Esophagus muscularis mucosa (tissue), 4 donors: ENCODE measurements around the gene NAPB. TPM values are rescaled to one million over a fixed set of nuclear protein-coding genes. Genes with fewer than 3 reads are reported as not detected.

Experiments
- DNase-seq: peaks from one replicate; pipeline ENCODE4 v3.0.0-alpha.2; 2017; ENCODE audit errors: extremely low spot score
- H3K27ac ChIP-seq, 4 donors: fragments of 200-600 bp; sonication (generic); replicated peaks in 1 of 4; 1 replicate in 3 of 4; 2 replicates in 1 of 4; pipeline ENCODE4 v1.5.1; 2016 to 2019; ENCODE audit warnings: mild to moderate bottlenecking in 1 of 4
- H3K27me3 ChIP-seq, 4 donors: fragments of 200-600 bp; sonication (generic); one replicate each; pipeline versions ENCODE4 v1.5.1 to v1.6.0; 2016 to 2019
- H3K36me3 ChIP-seq, 4 donors: fragments of 200-600 bp; sonication (generic); one replicate each; pipeline ENCODE4 v1.5.1; 2016 to 2019
- H3K4me1 ChIP-seq, 4 donors: fragments of 200-600 bp; sonication (generic); one replicate each; pipeline ENCODE4 v1.5.1; 2016 to 2019
- H3K4me3 ChIP-seq, 4 donors: fragments of 200-600 bp; sonication (generic); 1 replicate in 2 of 4; 2 replicates in 2 of 4; pipeline ENCODE4 v1.5.1; 2016 to 2019; ENCODE audit warnings: mild to moderate bottlenecking in 4 of 4, moderate library complexity in 1 of 4
- H3K9me3 ChIP-seq, 4 donors: fragments of 200-600 bp; sonication (generic); 1 replicate in 3 of 4; 2 replicates in 1 of 4; pipeline ENCODE4 v1.5.1; 2016 to 2019
- EP300 ChIP-seq: sonication (generic); formaldehyde crosslinking; IDR thresholded peaks from one replicate; pipeline ENCODE4 v1.6.1; 2017; ENCODE audit warnings: antibody characterized with exemption
- POLR2A ChIP-seq: fragments of 450-650 bp; IDR thresholded peaks from one replicate; pipeline ENCODE4 v1.6.1; 2017; ENCODE audit warnings: antibody characterized with exemption, moderate library complexity, mild to moderate bottlenecking, low read depth
- POLR2AphosphoS5 ChIP-seq, 2 donors: sonication (generic); formaldehyde crosslinking; IDR thresholded peaks; one replicate each; pipeline ENCODE4 v1.6.1; 2017; ENCODE audit warnings: antibody characterized with exemption in 2 of 2
- WGBS: methylation state at CpG from one replicate; pipeline ENCODE4 v1.1.5; 2018; 5-methylcytosine and 5-hydroxymethylcytosine counted together
- intact Hi-C: fragments of 100-400 bp; cut with DNase I; formaldehyde crosslinking; loops from one replicate; pipeline ENCODE4 v1.15.1; 2023
- total RNA-seq, 4 donors: library from RNA; depleted of rRNA; stranded (reverse); fragments of >200 nt; gene quantifications; one replicate each; pipeline versions ENCODE4 v1.1.0 to v1.2.1, GENCODE V29; 2016
- TF ChIP-seq, protein P1 (sequence below), 3 experiments: fragments of 200-600 bp in 2 of 3; fragments of 450-650 bp in 1 of 3; sonication (generic) in 2 of 3; IDR thresholded peaks; one replicate each; pipeline ENCODE4 v1.5.1; 2017 to 2019; ENCODE audit warnings: antibody characterized with exemption in 3 of 3, mild to moderate bottlenecking in 2 of 3, moderate library complexity in 1 of 3

NAPB gene
- total RNA-seq, 4 donors from 2014 or later = 13.7 to 18.7 (median 15.2) TPM

GRCh38 chr20:23436681-23437080 lies 15.4 kb upstream of the NAPB start:
- Histone ChIP-seq H3K36me3 (no peaks in the 10 kb centered on the region), H3K4me1 (peaks cover 0 to 21% (median 0%) of the 10 kb centered on the region in 4 donors), H3K27ac (peak overlapping the region in 1 of 4 donors; percentile 22), H3K9me3 (no peaks in the 10 kb centered on the region), H3K27me3 (no peaks in the 10 kb centered on the region), H3K4me3 (no peak overlapping the region)
- intact Hi-C loops = no loop called here
- 62% methylated on average over 3 of the region's 3 CpGs for WGBS
- TF ChIP-seq POLR2AphosphoS5 (IDR thresholded peaks at IDR 0.05) = no peak
- TF ChIP-seq EP300 = no peak
- no peak for TF ChIP-seq POLR2A
- TF ChIP-seq, protein P1, sequence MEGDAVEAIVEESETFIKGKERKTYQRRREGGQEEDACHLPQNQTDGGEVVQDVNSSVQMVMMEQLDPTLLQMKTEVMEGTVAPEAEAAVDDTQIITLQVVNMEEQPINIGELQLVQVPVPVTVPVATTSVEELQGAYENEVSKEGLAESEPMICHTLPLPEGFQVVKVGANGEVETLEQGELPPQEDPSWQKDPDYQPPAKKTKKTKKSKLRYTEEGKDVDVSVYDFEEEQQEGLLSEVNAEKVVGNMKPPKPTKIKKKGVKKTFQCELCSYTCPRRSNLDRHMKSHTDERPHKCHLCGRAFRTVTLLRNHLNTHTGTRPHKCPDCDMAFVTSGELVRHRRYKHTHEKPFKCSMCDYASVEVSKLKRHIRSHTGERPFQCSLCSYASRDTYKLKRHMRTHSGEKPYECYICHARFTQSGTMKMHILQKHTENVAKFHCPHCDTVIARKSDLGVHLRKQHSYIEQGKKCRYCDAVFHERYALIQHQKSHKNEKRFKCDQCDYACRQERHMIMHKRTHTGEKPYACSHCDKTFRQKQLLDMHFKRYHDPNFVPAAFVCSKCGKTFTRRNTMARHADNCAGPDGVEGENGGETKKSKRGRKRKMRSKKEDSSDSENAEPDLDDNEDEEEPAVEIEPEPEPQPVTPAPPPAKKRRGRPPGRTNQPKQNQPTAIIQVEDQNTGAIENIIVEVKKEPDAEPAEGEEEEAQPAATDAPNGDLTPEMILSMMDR (IDR thresholded peaks at IDR 0.05) = no peak
- DNase-seq = no peak

GRCh38 chr20:23435626-23436539 lies 14.6 kb upstream of the NAPB start:
- TF ChIP-seq POLR2AphosphoS5 (IDR thresholded peaks at IDR 0.05) (no peak), POLR2A (no peak), EP300 (no peak)
- TF ChIP-seq, protein P1 (IDR thresholded peaks at IDR 0.05) = no peak
- WGBS = 66% methylated on average over 10 of the region's 11 CpGs
- DNase-seq = peak; percentile 39
- no peaks in the 10 kb centered on the region for H3K9me3 ChIP-seq
- H3K27me3 ChIP-seq = no peaks in the 10 kb centered on the region
- H3K27ac ChIP-seq = peak overlapping the region in 1 of 4 donors; percentile 15
- H3K4me3 ChIP-seq = no peak overlapping the region
- peaks cover 0 to 18% (median 0%) of the 10 kb centered on the region in 4 donors for H3K4me1 ChIP-seq
- intact Hi-C loops = no loop called here
- no peaks in the 10 kb centered on the region for H3K36me3 ChIP-seq

GRCh38 chr20:23434521-23435313 lies 13.4 kb upstream of the NAPB start:
- Histone ChIP-seq H3K36me3 (no peaks in the 10 kb centered on the region), H3K4me3 (no peak overlapping the region), H3K9me3 (no peaks in the 10 kb centered on the region), H3K27ac (no peak overlapping the region), H3K4me1 (peaks cover 0 to 18% (median 0%) of the 10 kb centered on the region in 4 donors), H3K27me3 (no peaks in the 10 kb centered on the region)
- intact Hi-C loops = no loop called here
- TF ChIP-seq EP300 = no peak
- TF ChIP-seq, protein P1 (IDR thresholded peaks at IDR 0.05) = no peak
- TF ChIP-seq POLR2A = no peak
- TF ChIP-seq POLR2AphosphoS5 (IDR thresholded peaks at IDR 0.05) = no peak
- peak; percentile 47 for DNase-seq
- WGBS = 98% methylated on average over 7 of the region's 7 CpGs

DNA sequence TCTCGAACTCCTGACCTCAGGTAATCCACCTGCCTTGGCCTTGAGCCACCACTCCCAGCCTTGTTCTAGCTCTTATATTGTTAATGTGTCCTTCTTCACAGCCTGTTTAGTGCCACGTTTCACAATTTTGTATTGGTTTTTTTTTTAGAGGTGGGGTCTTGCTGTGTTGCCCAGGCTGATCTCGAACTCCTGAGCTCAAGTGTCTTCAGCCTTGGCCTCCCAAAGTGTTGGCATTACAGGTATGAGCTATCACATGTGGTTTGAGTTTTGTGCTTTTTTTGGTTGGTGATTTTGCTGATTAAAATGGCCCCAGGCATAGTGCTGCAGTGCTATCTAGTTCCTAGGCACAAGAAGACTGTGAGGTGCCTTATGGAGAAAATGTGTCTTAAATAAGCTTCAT lies 12.3 kb upstream of the NAPB start:
- no peaks in the 10 kb centered on the region for H3K36me3 ChIP-seq
- H3K4me3 ChIP-seq = no peak overlapping the region
- DNase-seq = peak; percentile 34
- no peak for TF ChIP-seq POLR2A
- TF ChIP-seq, protein P1 (IDR thresholded peaks at IDR 0.05) = no peak
- TF ChIP-seq EP300 = no peak
- no peak for TF ChIP-seq POLR2AphosphoS5 (IDR thresholded peaks at IDR 0.05)
- H3K9me3 ChIP-seq = no peaks in the 10 kb centered on the region
- H3K27ac ChIP-seq = no peak overlapping the region
- WGBS = 83% methylated on average over 3 of the region's 3 CpGs
- intact Hi-C loops = no loop called here
- H3K4me1 ChIP-seq = peaks cover 0 to 18% (median 0%) of the 10 kb centered on the region in 4 donors
- no peaks in the 10 kb centered on the region for H3K27me3 ChIP-seq
